Cerebellar cortex (tissue), 1 donor: ENCODE results near the gene OAT.

ENCODE experiments used
- DNase-seq: peaks from one replicate; pipeline ENCODE4 v3.0.0-alpha.2; 2015; ENCODE audit warnings: low spot score

Gene OAT

DNA sequence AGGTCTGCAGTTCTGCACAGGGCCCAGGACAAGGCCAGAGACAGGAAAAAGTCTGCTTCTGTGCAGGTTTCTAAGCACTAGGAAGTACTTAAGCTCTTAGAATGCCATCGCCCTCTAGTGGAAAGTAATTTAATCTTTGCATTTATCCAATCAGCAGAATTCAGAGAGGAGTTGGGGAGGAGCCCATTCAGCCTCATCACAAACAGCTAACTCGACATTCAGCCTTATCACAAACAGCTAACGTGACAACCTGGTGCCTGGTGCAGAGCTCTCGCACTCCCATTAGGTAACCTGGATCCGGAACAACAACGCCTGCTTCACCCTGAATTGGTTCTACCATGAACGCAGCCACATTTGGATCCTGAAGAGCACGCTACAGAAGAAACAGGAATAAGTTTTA, 15.2 kb downstream of the OAT start:
- DNase-seq = peak; percentile 89

DNA sequence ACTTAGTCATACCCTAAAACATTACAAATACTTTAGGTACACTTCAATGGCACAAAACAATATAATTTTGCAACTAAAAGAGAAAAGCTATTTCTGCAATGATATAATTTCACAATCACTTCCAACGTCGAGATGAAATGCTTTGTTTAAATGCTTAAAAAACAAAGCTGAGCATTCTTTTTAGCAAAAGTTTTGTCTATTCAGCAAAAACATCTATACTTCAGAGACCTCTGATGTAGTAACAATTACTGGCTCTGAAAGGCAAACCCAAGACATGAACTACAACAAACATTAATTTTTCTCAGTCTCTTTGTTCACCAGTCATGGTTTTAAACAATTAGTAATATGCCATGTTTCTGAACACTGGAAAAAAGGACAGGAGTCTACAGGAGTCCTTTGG, 16.4 kb downstream of the OAT start:
- DNase-seq = no peak

DNA sequence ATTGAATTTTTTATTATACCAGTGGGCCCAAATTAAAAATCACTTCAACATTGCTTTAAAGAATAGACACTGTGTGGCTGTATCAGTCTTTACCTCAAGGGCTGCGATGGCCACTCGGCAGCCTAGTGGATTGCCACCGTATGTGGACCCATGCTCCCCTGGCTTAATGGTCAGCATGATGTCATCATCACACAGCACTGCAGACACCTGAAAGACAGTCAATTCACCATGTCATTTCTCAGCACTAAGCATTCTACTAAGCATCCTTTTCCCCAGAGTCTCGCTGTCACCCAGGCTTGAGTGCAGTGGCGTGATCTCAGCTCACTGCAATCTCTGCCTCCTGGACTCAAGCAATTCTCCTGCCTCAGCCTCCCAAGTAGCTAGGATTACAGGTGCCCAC, 17.1 kb downstream of the OAT start:
- DNase-seq = no peak

GRCh38 chr10:124394583-124394982, 24.1 kb downstream of the OAT start:
- no peak for DNase-seq

DNA sequence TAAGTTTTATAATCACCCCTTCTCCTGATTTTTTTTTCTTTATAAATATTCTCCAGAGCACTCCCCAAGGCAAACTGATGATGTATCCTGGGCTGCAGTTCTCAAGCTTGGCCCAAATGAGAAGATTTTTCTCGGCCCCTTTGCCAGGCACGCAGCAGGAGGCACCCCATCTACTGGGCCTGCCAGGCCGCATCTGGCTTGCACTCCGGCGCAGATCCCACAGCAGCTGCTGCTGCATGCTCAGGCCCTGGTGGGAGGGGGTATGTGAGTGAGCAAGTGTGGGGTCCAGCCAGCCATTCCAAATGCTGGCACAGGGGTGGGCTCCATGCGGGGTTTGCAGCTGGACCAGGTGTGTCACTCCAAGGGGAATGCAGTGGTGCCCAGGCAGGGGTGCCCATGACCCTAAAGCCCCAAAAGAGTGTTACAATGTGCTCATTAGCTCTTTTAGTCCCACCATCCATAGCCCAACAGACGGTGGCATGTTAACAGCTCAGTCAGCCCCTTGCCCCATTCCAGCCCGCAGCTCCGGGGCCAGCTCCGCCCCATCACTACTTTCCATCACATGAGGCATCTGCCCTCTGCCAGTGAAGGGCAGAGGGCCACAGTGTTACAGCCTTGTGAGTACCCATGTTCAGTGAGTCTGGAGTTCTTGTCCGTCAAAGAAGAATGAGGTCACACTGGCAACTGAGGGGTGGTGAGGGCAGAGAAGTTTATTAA, 25.9 kb downstream of the OAT start:
- DNase-seq = no peak

DNA sequence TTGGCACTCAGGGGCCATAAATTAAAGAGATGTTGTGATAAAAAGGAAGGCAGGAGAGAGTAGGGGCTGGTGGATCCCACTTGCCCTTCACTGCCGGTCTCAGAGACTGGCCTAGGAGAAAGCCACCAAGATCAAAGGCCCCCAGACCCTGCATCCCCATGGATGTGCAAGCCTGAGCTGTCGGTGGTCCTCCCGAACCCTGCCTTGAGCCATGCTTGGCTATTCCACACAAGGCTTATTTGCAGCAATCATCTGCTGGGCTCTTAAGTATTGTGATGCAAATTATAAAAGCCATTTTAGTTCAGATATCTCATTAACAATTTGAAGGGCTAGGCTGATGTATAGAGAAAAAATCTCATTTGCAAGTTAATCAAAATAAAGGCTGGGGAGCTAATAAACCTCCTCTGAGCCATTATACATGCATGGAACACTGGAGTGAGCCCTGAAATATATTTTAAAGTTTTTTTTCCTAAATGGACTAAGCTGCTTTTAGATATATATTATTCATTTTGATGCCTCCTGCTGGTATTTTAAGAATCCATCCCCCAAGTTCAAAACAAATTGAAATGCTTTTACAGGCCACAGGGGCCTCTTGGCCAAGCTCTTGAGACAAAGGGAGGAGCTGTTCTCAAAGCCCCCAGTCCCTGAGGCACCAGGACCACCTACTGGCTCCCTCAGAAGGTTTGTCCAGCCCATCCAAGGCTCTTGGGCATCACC, 28.1 kb downstream of the OAT start:
- DNase-seq = no peak

- DNase-seq = no peak
Observed at GRCh38 chr10:124389613-124390361, 28.9 kb downstream of the OAT start.

- DNase-seq = peak; percentile 77
Observed at GRCh38 chr10:124388823-124389612, 29.7 kb downstream of the OAT start.

DNA sequence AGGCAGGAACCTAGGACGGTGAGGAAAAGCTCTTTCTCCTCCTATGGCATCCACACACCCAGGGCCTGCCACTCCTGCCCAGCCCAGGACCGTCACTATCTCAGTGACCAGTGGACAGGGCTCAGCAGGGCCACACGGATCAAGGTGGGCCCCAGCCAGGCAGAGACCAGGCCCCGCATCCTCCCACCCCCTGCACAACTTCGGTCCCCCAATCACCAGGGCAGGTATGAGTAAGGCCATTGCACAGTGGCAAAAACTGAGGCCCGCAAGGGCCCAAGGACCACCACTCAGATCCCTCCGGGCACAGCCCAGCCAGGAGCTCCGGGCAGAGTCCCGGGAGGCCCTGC, 30.3 kb downstream of the OAT start:
- DNase-seq = no peak

DNA sequence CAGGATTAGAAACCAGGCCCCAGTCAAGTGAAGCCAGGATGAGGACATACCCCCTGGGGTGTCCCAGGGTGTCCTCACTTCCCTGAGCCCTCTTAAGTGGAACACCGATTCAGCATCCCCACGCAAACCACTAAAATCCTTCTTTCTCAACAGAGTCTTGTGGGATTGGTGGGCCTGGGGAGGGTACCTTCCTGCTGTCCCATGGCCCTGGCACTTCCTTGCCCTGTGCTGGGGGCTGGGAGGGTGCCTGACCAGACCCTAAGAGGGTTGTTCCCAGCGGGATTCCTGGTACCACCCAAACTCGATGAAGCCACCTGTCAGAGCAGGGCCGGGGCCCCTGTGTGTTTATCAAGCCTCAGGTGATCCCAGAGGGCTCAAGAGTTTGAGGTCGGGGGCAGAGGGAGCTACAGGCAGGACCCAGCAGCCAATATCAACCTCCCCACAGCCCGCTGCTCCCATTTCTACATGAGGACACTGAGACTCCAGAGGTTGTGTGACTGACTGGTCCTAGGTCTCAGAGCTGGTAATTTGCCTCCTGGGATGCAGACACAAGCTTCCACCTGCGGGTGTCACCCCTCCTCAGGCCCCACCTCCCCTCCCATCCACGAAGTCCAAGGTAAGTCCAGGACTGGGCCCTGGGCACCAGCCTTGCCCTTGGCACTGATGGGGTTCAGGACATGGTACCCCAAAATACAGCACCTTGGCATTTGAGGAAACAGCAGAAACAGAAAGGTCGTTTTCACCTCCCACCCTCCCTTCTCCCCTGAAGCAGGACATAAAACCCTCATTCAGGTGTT, 31.4 kb downstream of the OAT start:
- DNase-seq = no peak

- DNase-seq = no peak
Observed at GRCh38 chr10:124386186-124387077, 32.3 kb downstream of the OAT start.

DNA sequence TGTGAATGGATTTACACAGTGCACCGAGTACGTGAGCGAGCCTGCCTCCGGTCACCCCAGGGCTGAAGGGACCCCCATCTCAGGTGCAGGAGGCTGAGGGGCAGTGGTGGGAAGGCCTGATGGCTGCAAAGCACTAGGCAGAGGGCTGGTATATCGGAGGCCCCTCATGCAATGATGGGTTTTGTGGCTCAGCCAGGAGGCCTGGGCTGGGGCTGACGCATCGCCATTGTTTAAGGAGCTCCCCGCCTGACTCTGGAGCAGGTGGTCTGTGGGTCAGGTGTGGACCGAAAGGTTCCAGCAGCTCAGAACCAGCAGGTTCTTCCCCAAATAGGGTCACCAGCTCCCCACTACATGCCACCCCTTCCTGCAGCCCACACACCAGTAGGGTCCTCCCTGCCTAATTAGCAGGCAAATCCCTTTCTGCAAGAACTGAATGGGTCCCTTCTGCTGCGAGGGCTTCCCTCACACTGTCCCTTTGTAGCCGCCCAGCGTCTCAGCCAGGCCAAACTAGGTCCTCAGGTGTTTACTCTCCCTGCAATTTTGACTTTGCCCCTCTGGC, 33.0 kb downstream of the OAT start:
- DNase-seq = no peak

DNA sequence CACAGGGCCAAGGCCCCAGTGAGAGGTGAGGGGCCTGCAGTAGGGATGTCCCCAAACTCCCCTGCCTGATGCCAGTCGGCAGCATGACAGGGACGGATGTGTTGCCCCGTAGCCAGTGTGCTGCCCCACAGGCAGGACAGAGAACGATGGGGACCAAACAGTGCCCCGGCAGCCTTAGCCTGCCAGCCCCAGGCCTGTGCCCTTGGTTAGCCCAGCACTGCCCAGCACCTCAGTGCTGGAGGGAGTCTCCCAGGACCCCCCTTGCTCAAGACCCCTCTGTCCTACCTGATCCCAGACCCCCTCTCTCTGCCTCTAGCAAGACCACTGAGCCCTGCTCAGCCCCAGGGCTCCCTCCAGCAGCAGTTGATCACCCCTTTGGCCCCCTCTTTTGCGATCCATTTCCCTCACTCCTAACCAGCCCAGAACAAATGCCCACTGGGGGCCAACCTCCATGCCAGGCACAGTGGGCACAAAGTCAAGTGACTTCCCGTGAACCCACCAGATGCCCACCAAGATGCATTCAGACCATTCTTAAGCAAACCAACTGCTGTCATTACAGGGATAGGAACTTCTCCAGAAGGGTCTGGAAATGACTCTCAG, 34.0 kb downstream of the OAT start:
- no peak for DNase-seq

DNA sequence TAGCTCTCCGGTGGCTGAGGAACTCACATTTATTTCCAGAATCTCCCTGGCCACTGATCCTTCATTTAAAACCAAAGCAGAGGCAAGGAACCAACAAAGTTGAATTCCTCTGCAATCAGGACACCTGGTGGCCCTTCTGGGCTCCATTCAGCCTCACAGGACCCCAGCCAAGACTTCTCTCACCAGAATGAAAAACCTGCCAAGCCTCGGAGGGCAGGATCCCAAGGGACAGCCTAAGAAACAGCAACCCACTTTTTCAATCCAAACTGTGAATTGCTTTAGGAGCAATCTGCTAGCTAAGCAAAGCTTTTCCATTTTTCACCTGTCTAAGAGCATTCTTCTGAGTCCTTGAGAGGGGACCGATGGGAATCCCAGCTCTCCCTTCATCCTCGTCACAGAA, 34.6 kb downstream of the OAT start:
- peak; percentile 41 for DNase-seq

DNA sequence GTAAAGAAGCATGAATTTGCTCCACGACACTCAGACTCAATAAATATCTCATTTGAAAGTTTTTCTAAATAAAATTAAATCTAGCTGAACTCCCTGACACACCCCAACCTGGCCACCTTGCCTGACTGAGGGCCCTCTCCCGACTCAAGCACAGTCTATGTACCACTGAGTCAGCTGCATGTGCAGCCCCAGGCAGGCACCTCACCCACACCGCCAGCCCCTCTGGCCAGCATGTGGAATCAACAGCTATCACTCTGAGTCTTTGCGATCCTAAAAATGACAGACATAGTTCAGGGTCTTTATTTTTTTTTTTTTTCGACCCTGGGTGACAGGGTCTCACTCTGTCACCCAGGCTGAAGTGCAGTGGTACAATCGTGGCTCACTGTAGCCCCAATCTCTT, 35.2 kb downstream of the OAT start:
- no peak for DNase-seq

GRCh38 chr10:124381011-124381611, 37.6 kb downstream of the OAT start:
- DNase-seq = no peak

GRCh38 chr10:124380256-124380995, 38.3 kb downstream of the OAT start:
- no peak for DNase-seq

DNA sequence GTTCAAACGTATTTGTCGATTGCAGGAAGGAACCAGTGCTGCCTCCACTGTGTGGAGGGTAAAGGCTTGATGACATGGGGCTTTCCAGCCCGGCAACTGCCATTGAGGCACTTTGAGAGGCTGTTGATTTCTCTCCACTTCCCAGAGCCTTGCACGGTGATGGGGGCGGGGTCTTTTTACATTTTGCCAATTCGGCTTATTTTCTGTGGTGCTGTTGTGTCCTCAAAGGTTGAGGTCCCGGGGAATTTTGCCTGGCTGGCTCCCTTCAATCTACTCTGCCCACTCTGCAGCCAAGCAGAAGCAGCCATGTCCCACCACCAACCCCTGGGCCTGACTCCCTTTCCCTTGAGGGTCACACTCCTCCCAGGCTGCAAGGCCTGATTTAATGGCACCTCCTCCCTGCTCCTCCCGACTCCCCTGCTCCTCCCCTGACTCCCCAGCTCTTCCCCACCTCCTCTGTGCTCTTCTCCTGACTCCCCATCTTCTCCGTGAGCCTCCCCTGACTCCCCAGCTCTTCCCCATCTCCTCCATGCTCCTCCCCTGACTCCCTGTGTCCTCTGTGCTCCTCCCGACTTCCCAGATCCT, 39.0 kb downstream of the OAT start:
- no peak for DNase-seq
